Right atrium auricular region (tissue), 2 donors: ENCODE results near the gene TYK2. TPM values are rescaled to one million over a fixed set of nuclear protein-coding genes. Genes with fewer than 3 reads are reported as not detected.
"Not testable (repeated sequence)": the region's sequence is repeated elsewhere in the genome, so short reads cannot be mapped to it uniquely, and the experiment has no call there.

ENCODE experiments used
- DNase-seq: peaks from one replicate; pipeline ENCODE4 v3.0.0-alpha.2; 2019; ENCODE audit warnings: low spot score
- H3K27ac ChIP-seq, 2 donors: fragments of 200-600 bp; sonication (generic); 1 replicate in 1 of 2; 2 replicates in 1 of 2; pipeline ENCODE4 v1.5.1; 2016 to 2019
- H3K27me3 ChIP-seq, 2 donors: fragments of 200-600 bp; sonication (generic); one replicate each; pipeline versions ENCODE4 v1.5.1 to v1.6.0; 2017 to 2019
- H3K36me3 ChIP-seq: fragments of 200-600 bp; sonication (generic); one replicate; pipeline ENCODE4 v1.5.1; 2016
- H3K4me1 ChIP-seq, 2 donors: fragments of 200-600 bp; sonication (generic); one replicate each; pipeline versions ENCODE4 v1.5.1 to v1.6.0; 2017 to 2019
- H3K4me3 ChIP-seq, 2 donors: fragments of 200-600 bp; sonication (generic); 1 replicate in 1 of 2; 2 replicates in 1 of 2; pipeline ENCODE4 v1.5.1; 2017 to 2019; ENCODE audit warnings: mild to moderate bottlenecking in 1 of 2, moderate library complexity in 1 of 2
- H3K9me3 ChIP-seq, 2 donors: fragments of 200-600 bp; sonication (generic); one replicate each; pipeline ENCODE4 v1.5.1; 2019
- CTCF ChIP-seq, 2 donors: fragments of 200-600 bp; sonication (generic); IDR thresholded peaks; one replicate each; pipeline ENCODE4 v1.5.1; 2019; ENCODE audit warnings: antibody characterized with exemption in 2 of 2
- total RNA-seq, 2 donors: library from RNA; depleted of rRNA; stranded (reverse); fragments of >200 nt; gene quantifications; one replicate each; pipeline ENCODE4 v1.1.0, GENCODE V29; 2016

TYK2 gene
- total RNA-seq, 2 donors from 2014 or later, result 31.7 to 58.8 TPM

DNA sequence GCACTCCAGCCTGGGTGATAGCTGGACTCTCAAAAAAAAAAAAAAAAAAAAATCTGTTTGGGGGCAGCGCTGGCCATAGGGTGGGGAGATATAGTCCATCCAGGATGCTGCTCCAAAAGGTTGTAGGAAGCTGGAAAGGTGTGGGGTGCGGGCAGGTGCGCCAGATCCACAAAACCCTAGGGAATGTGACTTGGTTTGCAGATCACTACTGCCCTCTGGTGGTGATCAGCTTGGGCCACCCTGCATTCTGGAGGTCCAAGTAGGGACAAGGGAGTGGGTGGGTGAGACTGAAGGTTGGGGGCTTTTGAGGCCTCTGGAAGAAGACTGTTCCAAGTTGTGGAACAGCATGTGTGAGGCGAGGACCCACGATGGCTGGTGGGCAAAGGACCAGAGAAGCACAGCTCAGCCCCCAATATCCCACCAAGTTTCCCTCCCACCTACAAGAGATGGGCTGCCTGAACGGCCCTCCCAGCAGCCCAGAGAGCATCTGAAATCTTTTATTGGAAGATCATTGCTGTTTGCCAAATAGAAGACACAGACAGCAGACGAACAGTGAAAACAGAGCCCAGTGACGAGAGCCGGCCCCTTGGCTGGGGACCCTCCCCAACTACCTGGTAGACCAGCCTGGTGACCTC is 10.4 kb upstream of the TYK2 start:
- TF ChIP-seq CTCF (IDR thresholded peaks at IDR 0.05), result peak; percentile 83 to 85
- H3K27ac ChIP-seq, result no peak overlapping the region
- H3K36me3 ChIP-seq, result peaks cover 50% of the 10 kb centered on the region

DNA sequence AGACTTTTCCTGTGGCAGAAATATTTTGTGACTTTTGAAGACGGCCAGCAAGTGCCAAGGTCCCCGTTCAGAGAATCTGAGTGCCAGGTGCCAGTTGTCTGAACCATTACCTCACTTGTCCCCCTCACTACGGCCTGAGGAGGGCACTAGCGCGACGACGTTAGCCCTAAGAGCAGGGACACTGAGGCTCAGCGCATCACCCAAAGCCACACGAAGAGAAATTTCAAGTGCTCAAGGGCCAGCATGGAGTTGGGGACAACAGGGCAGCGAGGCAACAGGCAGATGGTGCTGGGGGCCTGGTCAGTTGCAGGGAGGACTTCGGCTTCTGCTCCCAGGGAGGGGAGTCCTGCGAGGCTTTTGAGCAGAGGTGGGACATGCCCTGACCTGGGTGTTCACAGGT is 9.5 kb upstream of the TYK2 start:
- peaks cover 0 to 10% of the 10 kb centered on the region in 2 donors for H3K4me1 ChIP-seq
- H3K4me3 ChIP-seq, result no peak overlapping the region
- H3K27me3 ChIP-seq, result no peaks in the 10 kb centered on the region
- no peaks in the 10 kb centered on the region for H3K9me3 ChIP-seq
- peaks cover 41% of the 10 kb centered on the region for H3K36me3 ChIP-seq
- DNase-seq, result no peak
- TF ChIP-seq CTCF (IDR thresholded peaks at IDR 0.05), result no peak
- no peak overlapping the region for H3K27ac ChIP-seq

More for the DNA sequence above, 10.4 kb upstream of the TYK2 start:
- Histone ChIP-seq H3K9me3 (no peaks in the 10 kb centered on the region), H3K27me3 (no peaks in the 10 kb centered on the region), H3K4me1 (peaks cover 0 to 10% of the 10 kb centered on the region in 2 donors), H3K4me3 (no peak overlapping the region)
- DNase-seq, result peak; percentile 75

GRCh38 chr19:10388957-10389356 is 8.6 kb upstream of the TYK2 start:
- peaks cover 32% of the 10 kb centered on the region for H3K36me3 ChIP-seq
- peak; percentile 80 to 95 for TF ChIP-seq CTCF (IDR thresholded peaks at IDR 0.05)
- DNase-seq, result peak; percentile 96
- H3K9me3 ChIP-seq, result no peaks in the 10 kb centered on the region
- peaks cover 0 to 10% of the 10 kb centered on the region in 2 donors for H3K4me1 ChIP-seq
- no peak overlapping the region for H3K27ac ChIP-seq
- no peaks in the 10 kb centered on the region for H3K27me3 ChIP-seq
- no peak overlapping the region for H3K4me3 ChIP-seq

- no peak for TF ChIP-seq CTCF (IDR thresholded peaks at IDR 0.05)
- no peak overlapping the region for H3K4me3 ChIP-seq
- peaks cover 0 to 20% of the 10 kb centered on the region in 2 donors for H3K4me1 ChIP-seq
- H3K9me3 ChIP-seq, result no peaks in the 10 kb centered on the region
- no peak for DNase-seq
- no peak overlapping the region for H3K27ac ChIP-seq
- H3K36me3 ChIP-seq, result no peaks in the 10 kb centered on the region
- no peaks in the 10 kb centered on the region for H3K27me3 ChIP-seq
Measured at GRCh38 chr19:10384580-10384979, 4.2 kb upstream of the TYK2 start.

- not testable (repeated sequence) for H3K27me3 ChIP-seq, H3K36me3 ChIP-seq, H3K9me3 ChIP-seq, H3K4me3 ChIP-seq, H3K27ac ChIP-seq, DNase-seq
- H3K4me1 ChIP-seq, result peaks cover 0 to 17% of the 10 kb centered on the region in 2 donors
Measured at GRCh38 chr19:10383223-10383499, 2.8 kb upstream of the TYK2 start.

DNA sequence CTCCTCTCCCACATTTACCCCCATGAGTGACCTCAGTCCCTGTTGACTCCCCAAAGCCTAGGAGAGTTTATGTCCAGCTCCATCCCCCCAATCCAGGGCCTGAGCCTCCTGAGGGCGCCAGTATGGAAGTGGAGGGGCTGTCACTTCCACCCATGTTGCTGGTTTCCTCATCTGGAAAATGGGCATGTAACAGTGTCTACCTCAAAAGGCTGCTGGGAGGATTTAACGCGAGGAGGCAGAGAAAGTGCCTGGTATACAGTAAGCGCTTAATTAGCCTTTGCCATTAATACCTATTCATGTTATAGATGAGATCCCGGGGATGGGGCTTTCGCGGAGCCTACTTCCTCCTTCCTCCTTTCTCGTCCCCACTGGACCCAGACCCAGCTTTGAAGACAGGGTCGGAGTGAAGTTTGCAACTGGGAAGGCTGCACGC is 476 bp downstream of the TYK2 start:
- peak overlapping the region; percentile 67 to 88 for H3K27ac ChIP-seq
- H3K36me3 ChIP-seq, result peaks cover 16% of the 10 kb centered on the region
- DNase-seq, result no peak
- no peaks in the 10 kb centered on the region for H3K9me3 ChIP-seq
- no peaks in the 10 kb centered on the region for H3K27me3 ChIP-seq
- peak overlapping the region; percentile 65 to 91 for H3K4me3 ChIP-seq
- no peak for TF ChIP-seq CTCF (IDR thresholded peaks at IDR 0.05)
- peaks cover 0 to 17% of the 10 kb centered on the region in 2 donors for H3K4me1 ChIP-seq
